Caco-2 (cell line): ENCODE data around the gene IL31RA. TPM values are rescaled to one million over a fixed set of nuclear protein-coding genes. Genes with fewer than 3 reads are reported as not detected.

ENCODE experiments used
- BruUV-seq: library from RNA; stranded (reverse); fragments of 400-500 nt; replicated peaks from 2 replicates; lab custom pipeline; 2021; lab: Mats Ljungman, UMichigan
- CTCF ChIA-PET: fragments of 300-600 bp; sonication (Branson Sonifier 250); formaldehyde crosslinking; loops from one replicate; lab custom pipeline; 2022; ENCODE audit warnings: antibody characterized with exemption; lab: Charles Lee
- POLR2A ChIA-PET: fragments of 300-600 bp; sonication (Branson Sonifier 250); formaldehyde crosslinking; loops from one replicate; lab custom pipeline; 2022; ENCODE audit warnings: antibody characterized with exemption; lab: Charles Lee
- DNase-seq, 2 experiments: peaks; one replicate each; pipeline versions ENCODE4 v3.0.0 to v3.0.0-alpha.2; 2020 to 2022
- H3K27me3 ChIP-seq: replicated peaks from 2 replicates; pipeline ENCODE4 v1.6.0; 2011; ENCODE audit warnings: low read length; ENCODE audit not compliant: control insufficient read depth, insufficient read depth
- H3K36me3 ChIP-seq: 2 replicates; pipeline ENCODE4 v1.5.1; 2011; ENCODE audit warnings: low read length; ENCODE audit not compliant: control insufficient read depth, insufficient read depth
- H3K4me1 ChIP-seq: fragments of 250-450 bp; sonication (Bioruptor Pico); 2 replicates; pipeline ENCODE4 v1.5.1; 2020; ENCODE audit warnings: mild to moderate bottlenecking
- H3K4me3 ChIP-seq: 2 replicates; pipeline ENCODE4 v1.5.1; 2011; ENCODE audit warnings: low read depth, mild to moderate bottlenecking, control low read depth, low read length
- H3K9me3 ChIP-seq: fragments of 250-450 bp; sonication (Bioruptor Pico); 2 replicates; pipeline ENCODE4 v1.5.1; 2020; ENCODE audit warnings: mild to moderate bottlenecking, moderate library complexity
- H3K27ac Mint-ChIP-seq: one replicate; pipeline ENCODE4 v1.8.0; 2022; ENCODE audit warnings: mixed read lengths; ENCODE audit not compliant: unreplicated experiment
- H3K27me3 Mint-ChIP-seq: one replicate; pipeline ENCODE4 v1.8.0; 2022; ENCODE audit warnings: mixed read lengths; ENCODE audit not compliant: insufficient read depth, unreplicated experiment
- H3K36me3 Mint-ChIP-seq: one replicate; pipeline ENCODE4 v1.8.0; 2022; ENCODE audit warnings: mild to moderate bottlenecking, mixed read lengths; ENCODE audit not compliant: insufficient read depth, unreplicated experiment
- H3K4me1 Mint-ChIP-seq: one replicate; pipeline ENCODE4 v1.8.0; 2022; ENCODE audit warnings: low read depth, mixed read lengths; ENCODE audit not compliant: unreplicated experiment
- H3K4me3 Mint-ChIP-seq: one replicate; pipeline ENCODE4 v1.8.0; 2022; ENCODE audit warnings: mild to moderate bottlenecking, moderate library complexity, mixed read lengths; ENCODE audit not compliant: unreplicated experiment
- H3K9me3 Mint-ChIP-seq: one replicate; pipeline ENCODE4 v1.8.0; 2022; ENCODE audit warnings: mixed read lengths; ENCODE audit not compliant: unreplicated experiment
- CTCF ChIP-seq, 2 experiments: fragments of 200-600 bp in 1 of 2; IDR thresholded peaks; 1 replicate in 1 of 2; 2 replicates in 1 of 2; pipeline versions ENCODE4 v1.5.1 to v1.8.0; 2011 to 2022; ENCODE audit warnings: antibody characterized with exemption in 1 of 2, control low read depth in 1 of 2, inconsistent platforms in 1 of 2, low read depth in 1 of 2, low read length in 1 of 2, mild to moderate bottlenecking in 1 of 2, moderate library complexity in 1 of 2; ENCODE audit not compliant: insufficient read depth in 1 of 2, severe bottlenecking in 1 of 2, unreplicated experiment in 1 of 2
- intact Hi-C: fragments of 100-400 bp; cut with micrococcal nuclease; formaldehyde crosslinking; loops from one replicate; pipeline ENCODE4 v1.10.0; 2022; ENCODE audit not compliant: unreplicated experiment
- total RNA-seq: library from RNA; stranded (reverse); gene quantifications from 2 replicates; pipeline ENCODE4 v1.2.3, GENCODE V29; 2022

The IL31RA gene
- total RNA-seq, 1 experiment from 2014 or later, result not detected

- no peak overlapping the region for H3K4me3 Mint-ChIP-seq
- BruUV-seq, result no TSS peak
- Histone ChIP-seq H3K9me3 (no peaks in the 10 kb centered on the region), H3K27me3 (no peaks in the 10 kb centered on the region), H3K4me3 (no peak overlapping the region), H3K36me3 (no peaks in the 10 kb centered on the region), H3K4me1 (no peaks in the 10 kb centered on the region)
- TF ChIP-seq CTCF (IDR thresholded peaks at IDR 0.05; ENCODE audit: insufficient read depth in 1 of 2, low read depth in 1 of 2, low read length in 1 of 2, severe bottlenecking in 1 of 2, unreplicated experiment in 1 of 2), result no peak
- ChIA-PET POLR2A (no interaction called here), CTCF (interaction anchor here (0.6 kb wide), 1 partner anchor 65 kb away, joined by 7 read pairs; no protein-coding TSS in a partner anchor)
- H3K4me1 Mint-ChIP-seq, result no peaks in the 10 kb centered on the region
- H3K36me3 Mint-ChIP-seq, result no peaks in the 10 kb centered on the region
- H3K9me3 Mint-ChIP-seq, result no peaks in the 10 kb centered on the region
- H3K27ac Mint-ChIP-seq, result no peak overlapping the region
- intact Hi-C loops, result no loop called here
- H3K27me3 Mint-ChIP-seq, result no peaks in the 10 kb centered on the region
- DNase-seq, result no peak
These were observed 14.7 kb downstream of the IL31RA start for GRCh38 chr5:55865831-55866230.

- H3K4me1 Mint-ChIP-seq, result no peaks in the 10 kb centered on the region
- TF ChIP-seq CTCF (IDR thresholded peaks at IDR 0.05; ENCODE audit: insufficient read depth in 1 of 2, low read depth in 1 of 2, low read length in 1 of 2, severe bottlenecking in 1 of 2, unreplicated experiment in 1 of 2), result no peak
- Histone ChIP-seq H3K27me3 (no peaks in the 10 kb centered on the region), H3K4me3 (no peak overlapping the region), H3K4me1 (no peaks in the 10 kb centered on the region), H3K9me3 (no peaks in the 10 kb centered on the region), H3K36me3 (no peaks in the 10 kb centered on the region)
- no peak overlapping the region for H3K4me3 Mint-ChIP-seq
- H3K27ac Mint-ChIP-seq, result no peak overlapping the region
- BruUV-seq, result no TSS peak
- CTCF ChIA-PET, result no interaction called here
- no peak for DNase-seq
- intact Hi-C loops, result no loop called here
- H3K9me3 Mint-ChIP-seq, result no peaks in the 10 kb centered on the region
- H3K36me3 Mint-ChIP-seq, result no peaks in the 10 kb centered on the region
- POLR2A ChIA-PET, result no interaction called here
- H3K27me3 Mint-ChIP-seq, result no peaks in the 10 kb centered on the region
These were observed 15.3 kb downstream of the IL31RA start for GRCh38 chr5:55866485-55866884.

GRCh38 chr5:55866934-55867333 lies 15.8 kb downstream of the IL31RA start:
- H3K4me1 Mint-ChIP-seq, result no peaks in the 10 kb centered on the region

More at GRCh38 chr5:55866934-55867333, 15.8 kb downstream of the IL31RA start:
- no peak overlapping the region for H3K4me3 ChIP-seq
- ChIA-PET CTCF (no interaction called here), POLR2A (no interaction called here)
- H3K9me3 ChIP-seq, result no peaks in the 10 kb centered on the region
- DNase-seq, result no peak
- no peaks in the 10 kb centered on the region for H3K4me1 ChIP-seq
- no peak for TF ChIP-seq CTCF (IDR thresholded peaks at IDR 0.05; ENCODE audit: insufficient read depth in 1 of 2, low read depth in 1 of 2, low read length in 1 of 2, severe bottlenecking in 1 of 2, unreplicated experiment in 1 of 2)
- H3K4me3 Mint-ChIP-seq, result no peak overlapping the region
- no peaks in the 10 kb centered on the region for H3K27me3 ChIP-seq
- H3K27ac Mint-ChIP-seq, result no peak overlapping the region
- no peaks in the 10 kb centered on the region for H3K36me3 Mint-ChIP-seq
- no peaks in the 10 kb centered on the region for H3K27me3 Mint-ChIP-seq
- intact Hi-C loops, result no loop called here
- BruUV-seq, result no TSS peak
- no peaks in the 10 kb centered on the region for H3K9me3 Mint-ChIP-seq
- no peaks in the 10 kb centered on the region for H3K36me3 ChIP-seq
